ENCODE measurements around the gene ETNK2. TPM values are rescaled to one million over a fixed set of nuclear protein-coding genes. Genes with fewer than 3 reads are reported as not detected.

ETNK2 gene
- total and polyA plus RNA-seq, 2 donors (not counting 1 experiment from before 2014, with no cell fraction given), result 0.49 to 2.8 TPM

- no peaks in the 10 kb centered on the region for H3K79me2 ChIP-seq (ENCODE audit: control insufficient read depth, insufficient read depth, low read length)
- no peaks in the 10 kb centered on the region for H4K20me1 ChIP-seq (ENCODE audit: control insufficient read depth, insufficient read depth, low read length, poor library complexity, severe bottlenecking)
- 98% methylated on average over 4 of the region's 6 CpGs for WGBS (ENCODE audit: insufficient coverage)
- POLR2A ChIA-PET, result no interaction called here
- H3K27me3 Mint-ChIP-seq, result peaks cover 34% of the 10 kb centered on the region
- H2AFZ ChIP-seq (ENCODE audit: insufficient read depth, low read depth, low read length, poor library complexity, severe bottlenecking), result no peak overlapping the region
- TF ChIP-seq EZH2 (IDR thresholded peaks at IDR 0.05; ENCODE audit: borderline replicate concordance, insufficient read depth, low read depth, low read length, poor library complexity, severe bottlenecking) (no peak), CTCF (IDR thresholded peaks at IDR 0.05) (no peak)
- no peaks in the 10 kb centered on the region for H3K36me3 ChIP-seq (replicated peaks in 1 of 2; ENCODE audit: control extremely low read depth in 1 of 2, control insufficient read depth in 1 of 2, extremely low read depth in 1 of 2, insufficient read depth in 2 of 2, low read length in 1 of 2)
- H3K27ac ChIP-seq (ENCODE audit: low read length in 2 of 2), result no peak overlapping the region
- H3K4me3 Mint-ChIP-seq, result no peak overlapping the region
- CTCF ChIA-PET, result interaction anchor here (2.5 kb wide), 1 partner anchor 11 kb away, joined by 13 read pairs; no protein-coding TSS in a partner anchor
- no peaks in the 10 kb centered on the region for H3K4me1 ChIP-seq (ENCODE audit: control insufficient read depth in 2 of 2, insufficient read depth in 2 of 2, low read length in 2 of 2)
- H3K4me2 ChIP-seq (replicated peaks; ENCODE audit: low read depth, low read length, poor library complexity, severe bottlenecking), result no peak overlapping the region
- H3K27ac Mint-ChIP-seq, result no peak overlapping the region
- no peaks in the 10 kb centered on the region for H3K27me3 ChIP-seq (replicated peaks in 1 of 4; ENCODE audit: control extremely low read depth in 1 of 4, control insufficient read depth in 3 of 4, insufficient read depth in 4 of 4, low read length in 3 of 4)
- no peak overlapping the region for H3K4me3 ChIP-seq (ENCODE audit: control extremely low read depth in 1 of 5, extremely low read depth in 1 of 5, insufficient read depth in 1 of 5, low read depth in 2 of 5, low read length in 4 of 5)
- H3K9me3 ChIP-seq (ENCODE audit: control extremely low read depth in 1 of 3, control insufficient read depth in 2 of 3, insufficient read depth in 1 of 3, low read length in 2 of 3), result no peaks in the 10 kb centered on the region
- intact Hi-C loops (cut with micrococcal nuclease), result no loop called here
- DNase-seq (no peak), ATAC-seq (ENCODE audit: low read depth) (no peak)
- no peaks in the 10 kb centered on the region for H3K4me1 Mint-ChIP-seq
- no peak overlapping the region for H3K9ac ChIP-seq (ENCODE audit: low read length)
- no peaks in the 10 kb centered on the region for H3K9me3 Mint-ChIP-seq (ENCODE audit: insufficient read depth)
These were observed 11.9 kb downstream of the ETNK2 start for GRCh38 chr1:204139952-204140351.

DNA sequence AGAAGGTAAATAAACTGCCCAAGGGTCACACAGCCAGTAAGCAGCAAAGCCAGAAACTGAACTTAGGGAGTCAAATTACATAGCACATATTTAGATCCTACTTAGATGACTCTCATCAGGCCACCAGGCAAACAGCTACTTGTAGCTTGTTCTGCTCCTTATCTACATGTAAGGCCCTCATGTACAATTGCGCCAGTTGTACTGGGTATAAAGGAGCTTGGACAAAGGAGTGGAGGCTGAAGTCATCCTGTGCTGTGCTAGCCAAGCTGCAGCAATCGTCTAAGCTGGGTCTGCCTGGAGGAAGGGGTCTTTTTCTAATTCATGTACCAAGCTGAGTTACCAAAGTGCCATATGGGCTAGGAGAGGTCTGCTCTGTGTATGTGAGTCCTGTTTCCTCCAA is 12.8 kb downstream of the ETNK2 start:
- CTCF ChIA-PET, result interaction anchor here (0.9 to 2.5 kb wide), 2 partner anchors 10 to 23 kb away, joined by 3 to 13 read pairs; no protein-coding TSS in a partner anchor
- Mint-ChIP-seq H3K9me3 (ENCODE audit: insufficient read depth) (no peaks in the 10 kb centered on the region), H3K4me1 (no peaks in the 10 kb centered on the region), H3K4me3 (no peak overlapping the region), H3K27ac (no peak overlapping the region), H3K27me3 (peaks cover 26% of the 10 kb centered on the region)
- WGBS (ENCODE audit: insufficient coverage), result 86% methylated on average over 1 of the region's 2 CpGs
- Histone ChIP-seq H3K4me3 (ENCODE audit: control extremely low read depth in 1 of 5, extremely low read depth in 1 of 5, insufficient read depth in 1 of 5, low read depth in 2 of 5, low read length in 4 of 5) (no peak overlapping the region), H3K27ac (ENCODE audit: low read length in 2 of 2) (no peak overlapping the region), H3K9me3 (ENCODE audit: control extremely low read depth in 1 of 3, control insufficient read depth in 2 of 3, insufficient read depth in 1 of 3, low read length in 2 of 3) (no peaks in the 10 kb centered on the region), H3K9ac (ENCODE audit: low read length) (no peak overlapping the region), H3K4me1 (ENCODE audit: control insufficient read depth in 2 of 2, insufficient read depth in 2 of 2, low read length in 2 of 2) (no peaks in the 10 kb centered on the region), H3K4me2 (replicated peaks; ENCODE audit: low read depth, low read length, poor library complexity, severe bottlenecking) (no peak overlapping the region), H4K20me1 (ENCODE audit: control insufficient read depth, insufficient read depth, low read length, poor library complexity, severe bottlenecking) (no peaks in the 10 kb centered on the region), H3K27me3 (replicated peaks in 1 of 4; ENCODE audit: control extremely low read depth in 1 of 4, control insufficient read depth in 3 of 4, insufficient read depth in 4 of 4, low read length in 3 of 4) (peaks cover 0 to 2% (median 0%) of the 10 kb centered on the region in 4 experiments), H3K36me3 (replicated peaks in 1 of 2; ENCODE audit: control extremely low read depth in 1 of 2, control insufficient read depth in 1 of 2, extremely low read depth in 1 of 2, insufficient read depth in 2 of 2, low read length in 1 of 2) (no peaks in the 10 kb centered on the region), H2AFZ (ENCODE audit: insufficient read depth, low read depth, low read length, poor library complexity, severe bottlenecking) (no peak overlapping the region), H3K79me2 (ENCODE audit: control insufficient read depth, insufficient read depth, low read length) (no peaks in the 10 kb centered on the region)
- POLR2A ChIA-PET, result no interaction called here
- no peak for TF ChIP-seq CTCF (IDR thresholded peaks at IDR 0.05)
- intact Hi-C loops (cut with micrococcal nuclease), result no loop called here
- DNase-seq, result no peak
- no peak for ATAC-seq (ENCODE audit: low read depth)
